ENCODE data around the gene CDK18. TPM values are rescaled to one million over a fixed set of nuclear protein-coding genes. Genes with fewer than 3 reads are reported as not detected.
"Not testable (repeated sequence)": the region's sequence is repeated elsewhere in the genome, so short reads cannot be mapped to it uniquely, and the experiment has no call there.

Gene CDK18
- 28.3 TPM for polyA plus RNA-seq (ENCODE audit: insufficient read length)

DNA sequence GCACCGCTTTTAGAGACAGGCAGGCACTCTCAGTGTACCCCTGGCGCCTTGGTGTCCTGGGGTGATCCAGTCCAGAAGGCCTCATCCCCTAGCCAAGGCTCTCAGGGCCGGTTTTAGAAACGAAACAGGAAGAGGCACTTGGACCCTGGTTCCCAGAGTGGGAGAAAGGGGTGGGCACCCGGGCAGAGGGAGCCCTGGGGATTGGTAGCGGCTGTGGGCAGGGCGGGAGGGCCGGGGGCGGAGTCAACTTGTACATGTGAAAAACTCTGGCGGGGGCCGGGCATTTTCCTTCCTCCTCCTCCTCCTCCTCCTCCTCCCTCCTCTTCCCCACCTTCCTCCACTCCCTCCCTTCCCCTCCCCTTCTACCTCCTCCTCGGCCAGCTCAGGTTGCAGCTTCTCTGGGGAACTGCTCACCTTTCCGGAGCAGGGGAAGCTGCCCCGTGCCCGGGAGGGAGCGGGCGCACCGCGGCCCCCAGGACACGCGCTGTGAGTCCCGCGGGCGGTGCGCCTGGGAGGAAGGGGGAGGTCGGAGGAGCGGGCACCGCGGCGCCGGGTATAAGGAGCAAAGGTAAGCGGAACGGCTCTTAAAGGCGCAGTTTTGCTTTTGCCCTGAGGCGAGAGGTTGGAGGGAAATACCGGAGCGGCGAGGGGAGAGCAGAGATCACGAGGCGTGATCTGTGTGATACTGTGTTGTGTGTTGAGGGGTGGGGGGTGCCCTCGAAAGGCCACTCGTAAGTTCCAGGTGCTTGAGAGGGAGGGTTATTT is at the start of gene CDK18:
CDK18 (plus strand) TSS at position 359 of the 765 bp plus-strand sequence. CDS start 18,499 bp downstream, outside the sequence.
- no peak for DNase-seq

- no peak for DNase-seq
Measured at GRCh38 chr1:205454903-205455335, 49.5 kb upstream of the CDK18 start.

GRCh38 chr1:205455581-205456382 is 48.7 kb upstream of the CDK18 start, which contains the start of gene BLACAT1:
TSS of gene BLACAT1 (minus strand) at chr1:205456045.
- no peak for DNase-seq

GRCh38 chr1:205456383-205456867 is 48.0 kb upstream of the CDK18 start:
- DNase-seq, result no peak

DNA sequence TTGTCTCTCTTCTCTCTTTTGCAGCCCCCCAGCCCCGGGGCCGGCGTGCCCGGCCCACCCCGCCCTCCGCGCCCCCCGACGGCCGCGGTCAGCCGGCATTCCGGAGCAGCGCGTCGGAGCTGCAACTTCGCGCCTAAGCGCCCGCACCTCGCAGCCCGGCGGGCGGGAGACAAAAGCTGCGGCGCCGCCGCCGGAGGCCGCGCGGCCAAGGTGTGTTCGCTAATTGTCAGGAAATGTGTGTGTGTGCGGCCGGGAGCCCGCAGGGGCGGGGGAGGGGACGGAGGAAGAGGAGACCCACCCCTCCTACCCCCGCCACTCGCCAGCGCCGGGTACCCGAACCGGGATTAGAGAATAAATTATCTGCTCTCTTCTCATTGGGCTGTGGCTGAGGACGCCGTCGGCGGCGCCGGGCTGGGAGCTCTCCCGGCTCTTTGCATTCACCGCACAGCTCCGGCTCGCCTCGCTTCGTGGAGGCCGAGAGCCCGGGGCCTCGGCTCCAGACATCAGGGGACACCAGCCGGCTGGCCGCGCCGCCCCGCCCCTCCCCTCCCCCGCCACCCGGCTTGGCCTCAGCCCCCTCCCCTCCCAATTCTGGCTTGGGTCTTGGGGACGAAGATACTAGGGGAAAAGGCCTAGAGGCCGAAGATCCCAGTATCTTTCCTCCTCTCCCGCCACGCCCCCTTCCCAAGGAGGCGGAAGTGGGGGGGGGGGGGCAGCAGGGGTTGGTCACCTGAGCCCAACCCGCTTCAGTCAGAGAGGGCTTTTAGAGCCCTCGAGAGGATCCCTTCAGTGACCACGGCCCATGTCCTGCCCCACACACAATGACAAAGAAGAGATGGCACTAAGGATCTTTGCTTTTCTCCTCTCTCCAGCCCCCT is 47.4 kb upstream of the CDK18 start:
- no peak for DNase-seq

- DNase-seq, result peak; percentile 47
Measured at GRCh38 chr1:205458777-205459566, 45.5 kb upstream of the CDK18 start.

DNA sequence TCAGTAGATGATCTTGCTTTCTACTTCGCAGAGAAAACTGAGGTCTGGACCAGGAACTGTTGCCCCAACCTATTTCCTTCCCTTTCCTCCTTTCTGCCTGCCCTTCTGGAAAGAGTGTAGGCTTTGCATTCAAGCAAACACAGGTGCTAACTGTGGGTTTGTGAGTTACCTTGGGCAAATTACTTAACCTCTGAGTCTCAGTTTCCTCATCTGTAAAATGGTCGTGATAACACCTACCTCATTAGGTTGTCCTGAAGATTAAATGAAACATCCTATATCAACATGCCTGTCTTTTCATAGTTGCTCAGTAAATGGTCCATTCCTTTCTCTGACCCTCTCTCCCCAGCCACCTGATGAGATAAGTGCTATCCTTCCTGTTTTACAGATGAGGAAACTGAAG is 39.1 kb upstream of the CDK18 start:
- DNase-seq, result no peak

GRCh38 chr1:205466595-205467220 is 37.8 kb upstream of the CDK18 start:
- no peak for DNase-seq

DNA sequence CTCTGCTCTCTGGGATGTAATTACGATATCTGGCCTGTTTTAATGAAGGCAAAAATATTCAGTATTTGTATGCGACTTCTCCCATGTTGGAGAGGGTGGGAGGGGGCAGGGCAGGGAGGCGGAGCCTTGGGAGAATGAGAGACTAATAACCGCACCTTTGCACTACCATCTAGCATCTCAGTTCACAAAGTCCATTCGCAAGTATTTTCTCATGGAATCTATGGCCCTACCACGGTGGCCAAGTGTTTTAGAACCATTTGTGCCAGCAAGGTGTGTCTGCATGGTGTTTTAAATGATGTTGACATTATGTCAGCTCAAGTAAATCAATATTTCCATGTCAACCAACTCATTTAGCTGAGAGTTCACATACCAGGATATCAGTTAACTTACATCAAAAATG is 34.3 kb upstream of the CDK18 start:
- no peak for DNase-seq

- no peak for DNase-seq
Measured at GRCh38 chr1:205472737-205473441, 31.6 kb upstream of the CDK18 start.

DNA sequence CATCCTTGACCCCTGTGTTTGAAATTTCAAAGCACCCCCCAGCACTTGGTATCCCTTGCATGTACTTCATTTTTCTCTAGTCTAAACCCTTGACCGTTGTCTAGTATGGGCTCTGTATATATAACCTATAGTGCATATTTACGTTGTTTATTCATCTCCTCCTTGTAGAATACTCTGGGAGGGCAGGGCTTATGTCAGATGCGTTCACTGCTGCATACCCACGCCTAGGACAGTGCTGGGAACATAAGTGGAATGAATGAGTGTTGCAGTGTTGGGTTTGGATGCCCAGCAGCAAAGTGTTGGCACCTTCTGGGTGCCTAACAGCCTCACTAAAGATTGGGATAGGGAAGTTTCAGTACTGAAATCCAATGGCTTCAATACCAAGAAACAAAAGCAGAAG is 31.0 kb upstream of the CDK18 start:
- DNase-seq, result no peak

GRCh38 chr1:205473966-205474365 is 30.5 kb upstream of the CDK18 start:
- DNase-seq, result no peak

DNA sequence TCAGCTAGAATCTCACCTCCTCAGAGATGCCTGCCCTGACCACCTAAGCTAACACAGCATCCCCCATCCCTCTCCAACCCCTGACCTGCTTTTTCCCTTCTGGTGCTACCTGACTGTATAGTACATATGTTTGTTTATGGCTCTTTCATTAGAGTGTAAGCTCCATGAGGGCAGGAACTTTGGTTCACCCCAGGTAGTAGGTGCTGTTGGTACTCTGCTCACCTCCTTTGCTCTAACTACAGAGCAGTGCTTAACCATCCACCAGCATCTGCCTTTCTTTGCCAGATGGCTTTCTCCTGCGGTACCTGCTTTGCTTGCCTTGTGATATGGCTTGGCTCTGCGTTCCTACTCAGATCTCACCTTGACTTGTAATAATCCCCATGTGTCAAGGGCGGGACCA is 29.9 kb upstream of the CDK18 start:
- DNase-seq, result no peak

- DNase-seq, result no peak
Measured at GRCh38 chr1:205475855-205476254, 28.6 kb upstream of the CDK18 start.

DNA sequence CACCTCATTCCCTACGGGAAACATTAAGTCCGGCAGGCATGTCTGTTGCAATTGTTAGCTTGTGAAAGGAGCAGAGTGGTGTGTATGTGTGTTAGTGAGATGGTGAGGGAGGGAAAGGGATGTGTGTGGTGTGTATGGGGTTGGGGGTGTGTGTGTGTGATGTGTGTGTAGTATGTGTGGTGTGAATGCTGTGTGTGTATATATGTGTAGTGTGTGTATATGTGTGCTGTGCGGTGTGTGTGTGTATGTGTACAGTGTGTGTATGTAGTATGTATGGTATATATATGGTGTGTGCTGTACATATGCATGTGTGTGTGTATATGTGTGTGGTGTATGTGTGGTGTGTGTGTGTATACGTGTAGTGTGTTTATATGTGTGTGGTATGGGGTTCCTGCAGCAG is 27.8 kb upstream of the CDK18 start:
- no peak for DNase-seq

DNA sequence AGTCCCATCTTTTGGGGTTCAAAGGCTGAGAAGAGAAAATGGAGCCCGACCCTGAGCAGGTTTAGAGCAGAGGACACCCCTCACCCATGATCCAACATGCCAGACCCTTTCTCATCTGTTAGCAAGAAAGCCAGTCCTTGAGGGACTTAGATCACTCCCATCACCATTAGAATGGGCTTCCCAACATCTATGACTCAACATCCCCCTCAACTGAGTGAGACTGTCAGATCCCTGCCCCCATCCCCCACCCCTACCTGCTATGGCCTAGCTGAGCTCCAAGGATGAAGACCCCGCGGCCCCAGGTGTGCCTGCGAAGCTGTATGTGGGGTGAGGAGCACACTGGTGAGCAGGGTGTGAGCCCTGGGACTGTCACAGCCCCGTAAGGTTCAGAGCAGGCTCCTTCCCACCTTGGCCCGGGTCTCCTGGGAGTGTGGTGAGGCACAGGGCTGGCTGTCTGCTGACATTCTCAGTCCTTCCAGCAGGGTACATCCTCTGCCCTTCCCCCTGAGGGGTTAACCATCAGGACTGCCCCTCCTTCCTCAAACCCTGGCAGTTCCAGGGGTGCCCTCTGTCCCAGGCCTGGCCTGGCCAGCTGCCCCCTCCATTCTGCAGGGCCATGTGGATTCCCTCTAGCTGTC is 27.2 kb upstream of the CDK18 start:
- DNase-seq, result no peak

DNA sequence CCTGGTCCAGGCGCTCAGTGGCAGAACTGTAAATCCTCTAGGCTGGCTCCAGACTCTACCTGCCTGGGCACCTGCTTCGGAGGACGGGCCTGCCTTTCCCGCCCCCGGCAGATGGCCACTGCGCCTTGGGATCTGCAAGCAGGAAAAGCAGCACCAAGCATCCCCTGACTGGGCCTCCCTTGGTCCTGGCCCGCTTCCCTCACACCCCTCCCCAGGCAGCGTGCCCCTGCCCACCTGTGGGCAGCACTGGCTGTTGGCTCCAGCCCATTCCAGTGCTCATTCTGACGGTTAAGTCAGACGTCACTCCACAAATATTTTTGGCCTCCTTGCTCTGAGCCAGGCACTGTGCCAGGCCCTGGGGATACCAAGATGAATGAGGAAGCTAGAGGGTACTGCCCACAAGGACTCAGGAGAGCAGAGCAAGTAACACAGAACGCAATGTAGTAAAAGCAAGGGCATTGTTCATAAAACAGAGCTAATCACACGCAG is 26.7 kb upstream of the CDK18 start:
- DNase-seq, result no peak

- not testable (repeated sequence) for DNase-seq
Measured at GRCh38 chr1:205478985-205479384, 25.5 kb upstream of the CDK18 start.

DNA sequence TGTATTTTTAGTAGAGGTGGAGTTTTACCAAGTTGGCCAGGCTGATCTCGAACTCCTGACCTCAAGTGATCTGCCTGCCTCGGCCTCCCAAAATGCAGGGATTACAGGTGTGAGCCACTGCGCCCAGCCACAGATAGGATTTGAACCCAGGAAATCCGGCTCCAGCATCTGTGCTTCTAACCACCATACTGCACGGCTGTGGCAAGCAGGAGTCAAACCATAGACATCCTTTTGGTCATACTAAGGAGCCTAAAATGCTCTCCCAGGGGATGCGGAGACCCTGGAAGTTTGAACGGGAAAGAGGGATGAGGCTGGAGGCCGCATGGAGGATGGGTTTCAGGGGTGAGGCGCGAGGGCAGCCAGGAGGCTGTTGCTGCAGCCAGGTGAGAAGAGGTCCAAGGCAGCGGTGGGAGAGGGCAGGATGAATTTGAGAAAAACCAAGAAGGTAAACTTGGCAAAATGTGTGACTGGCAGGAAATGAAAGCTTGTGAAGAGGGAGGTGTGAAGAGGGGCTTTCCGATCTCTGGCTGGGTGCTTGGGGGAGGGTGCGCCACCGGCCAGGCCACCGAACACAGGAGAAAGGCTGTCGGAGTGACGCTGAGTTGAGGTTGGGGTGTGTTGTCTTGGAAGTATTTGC is 24.0 kb upstream of the CDK18 start:
- DNase-seq, result no peak
